Stimulated activated CD4-positive, alpha-beta T cell treated with anti-CD3 and anti-CD28 coated beads, Interleukin-15, amount 100 ng/mL, for 24 hours (primary cell): ENCODE measurements around the gene CARMIL3.
"Not testable (repeated sequence)": the region's sequence is repeated elsewhere in the genome, so short reads cannot be mapped to it uniquely, and the experiment has no call there.

Experiments
- DNase-seq: peaks from one replicate; pipeline ENCODE4 v3.0.0-alpha.2; 2020

The CARMIL3 gene

DNA sequence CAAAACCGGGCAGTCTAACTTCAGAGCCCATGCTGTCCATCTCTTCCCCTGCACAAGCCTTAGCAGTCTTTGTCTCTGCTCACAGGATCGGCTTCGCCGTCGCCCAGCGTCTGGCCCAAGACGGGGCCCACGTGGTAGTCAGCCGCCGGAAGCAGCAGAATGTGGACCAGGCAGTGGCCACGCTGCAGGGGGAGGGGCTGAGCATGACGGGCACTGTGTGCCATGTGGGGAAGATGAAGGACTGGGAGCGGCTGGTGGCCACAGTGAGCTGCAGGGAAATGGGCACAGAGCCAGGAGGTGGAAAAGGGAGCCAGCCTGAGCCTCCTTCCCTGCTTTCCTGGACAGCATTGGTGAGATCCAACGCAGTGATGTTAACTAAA, 14.2 kb upstream of the CARMIL3 start:
- DNase-seq, result no peak

DNA sequence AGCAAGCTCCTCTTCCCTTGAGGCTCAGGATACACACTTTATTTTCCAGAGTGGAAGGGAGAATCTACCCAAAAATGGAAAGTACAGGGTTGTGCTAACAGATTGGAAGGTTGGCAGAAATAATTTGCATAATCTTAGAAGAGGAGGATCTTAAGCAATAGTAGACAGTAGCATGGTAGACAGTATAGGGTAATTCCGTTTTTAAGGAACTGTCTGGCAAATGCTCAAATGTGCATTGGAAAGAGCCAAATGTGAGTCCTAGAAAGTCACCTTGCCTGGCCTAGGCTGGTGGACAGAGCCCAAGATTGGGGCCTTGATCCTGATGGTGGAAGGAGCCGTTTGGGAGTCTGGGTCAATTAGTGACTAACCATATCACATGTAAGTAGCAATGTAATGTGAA, 13.1 kb upstream of the CARMIL3 start:
- DNase-seq, result no peak

DNA sequence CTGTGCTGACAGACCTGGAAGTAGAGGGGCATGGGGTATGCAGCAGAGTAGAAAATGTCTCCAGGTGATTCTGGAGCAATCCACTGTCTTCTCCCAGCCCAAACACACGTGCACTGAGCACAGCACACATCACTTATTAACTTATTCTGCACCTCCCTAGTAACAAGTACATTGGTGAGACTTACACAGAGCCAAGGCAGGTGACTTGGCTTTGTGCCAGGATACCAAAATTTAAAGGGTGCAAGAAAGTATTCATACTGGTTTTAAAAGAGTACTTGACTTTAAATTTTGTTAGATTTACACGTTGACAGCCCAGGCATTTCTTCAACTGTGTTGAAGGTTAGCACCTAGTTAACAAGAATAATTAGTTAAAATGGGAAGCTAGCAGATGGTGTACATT, 11.1 kb upstream of the CARMIL3 start:
- no peak for DNase-seq

GRCh38 chr14:24042746-24043145, 9.1 kb upstream of the CARMIL3 start:
- DNase-seq, result no peak

DNA sequence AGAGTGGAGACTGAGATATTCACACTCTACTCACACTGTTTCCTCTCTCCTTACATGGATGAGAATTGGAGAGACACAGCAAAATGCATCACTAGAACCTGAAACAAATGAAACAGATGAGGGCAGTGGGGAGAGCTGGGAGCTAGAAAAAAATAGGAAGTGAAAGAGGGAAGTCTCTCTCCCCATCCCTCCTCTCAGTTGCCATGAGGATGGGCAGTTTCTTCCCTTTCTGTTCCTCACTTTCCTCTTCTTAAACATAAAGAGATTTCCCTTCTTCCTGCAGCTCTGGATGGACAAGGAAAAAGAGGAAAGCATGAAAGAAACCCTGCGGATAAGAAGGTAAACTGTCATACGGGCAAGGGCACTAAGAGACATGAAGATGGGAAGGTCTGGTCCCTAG, 2.8 kb upstream of the CARMIL3 start:
- DNase-seq, result not testable (repeated sequence)

GRCh38 chr14:24050753-24051152, 1.1 kb upstream of the CARMIL3 start:
- not testable (repeated sequence) for DNase-seq

DNA sequence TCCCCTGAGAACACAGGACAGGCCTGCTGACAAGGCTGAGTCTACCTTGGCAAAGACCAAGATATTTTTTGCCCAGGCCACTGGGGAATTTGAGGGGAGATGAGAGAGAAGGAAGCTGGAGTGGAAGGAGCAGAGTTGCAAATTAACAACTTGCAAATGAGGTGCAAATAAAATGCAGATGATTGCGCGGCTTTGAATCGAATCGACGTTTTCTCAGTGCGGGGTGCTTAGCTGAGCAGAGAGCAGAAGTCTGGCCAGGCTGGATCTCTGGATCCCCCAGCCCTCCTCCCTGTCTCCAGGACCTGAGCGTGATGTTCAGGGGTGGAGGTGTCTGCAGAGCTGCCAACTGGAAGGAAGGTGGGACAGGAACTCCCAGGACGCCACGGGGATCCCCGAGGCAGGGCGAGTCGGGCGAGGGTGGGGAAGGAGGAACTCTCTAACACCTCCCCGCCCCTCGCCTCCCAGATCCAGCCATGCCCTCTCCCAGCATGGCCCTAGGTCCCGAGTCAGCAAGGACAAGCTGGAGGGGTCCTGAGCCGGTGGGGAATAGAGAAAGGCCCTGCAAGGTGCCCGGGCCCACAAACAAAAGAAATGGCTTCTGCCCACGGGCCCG, 527 bp upstream of the CARMIL3 start:
- no peak for DNase-seq

- peak; percentile 77 for DNase-seq
Measured at GRCh38 chr14:24052656-24053547, 1.1 kb downstream of the CARMIL3 start.

GRCh38 chr14:24053548-24054323, 1.9 kb downstream of the CARMIL3 start:
- DNase-seq, result no peak

DNA sequence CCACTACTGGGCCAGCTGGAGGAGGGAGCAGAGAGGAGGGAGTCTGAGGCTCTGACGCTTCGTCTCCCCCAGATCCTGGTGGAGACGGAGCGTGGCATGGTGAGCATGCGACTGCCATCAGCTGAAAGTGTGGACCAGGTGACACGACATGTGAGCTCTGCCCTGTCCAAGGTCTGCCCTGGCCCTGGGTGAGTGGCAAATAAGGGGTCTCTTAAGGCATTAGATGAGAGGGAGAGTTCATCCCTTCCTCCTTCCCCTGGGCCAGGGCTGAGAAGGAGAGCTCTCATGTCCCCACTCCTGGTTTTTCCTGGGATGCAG, 2.5 kb downstream of the CARMIL3 start:
- DNase-seq, result no peak

- no peak for DNase-seq
Measured at GRCh38 chr14:24054646-24055045, 2.8 kb downstream of the CARMIL3 start.

DNA sequence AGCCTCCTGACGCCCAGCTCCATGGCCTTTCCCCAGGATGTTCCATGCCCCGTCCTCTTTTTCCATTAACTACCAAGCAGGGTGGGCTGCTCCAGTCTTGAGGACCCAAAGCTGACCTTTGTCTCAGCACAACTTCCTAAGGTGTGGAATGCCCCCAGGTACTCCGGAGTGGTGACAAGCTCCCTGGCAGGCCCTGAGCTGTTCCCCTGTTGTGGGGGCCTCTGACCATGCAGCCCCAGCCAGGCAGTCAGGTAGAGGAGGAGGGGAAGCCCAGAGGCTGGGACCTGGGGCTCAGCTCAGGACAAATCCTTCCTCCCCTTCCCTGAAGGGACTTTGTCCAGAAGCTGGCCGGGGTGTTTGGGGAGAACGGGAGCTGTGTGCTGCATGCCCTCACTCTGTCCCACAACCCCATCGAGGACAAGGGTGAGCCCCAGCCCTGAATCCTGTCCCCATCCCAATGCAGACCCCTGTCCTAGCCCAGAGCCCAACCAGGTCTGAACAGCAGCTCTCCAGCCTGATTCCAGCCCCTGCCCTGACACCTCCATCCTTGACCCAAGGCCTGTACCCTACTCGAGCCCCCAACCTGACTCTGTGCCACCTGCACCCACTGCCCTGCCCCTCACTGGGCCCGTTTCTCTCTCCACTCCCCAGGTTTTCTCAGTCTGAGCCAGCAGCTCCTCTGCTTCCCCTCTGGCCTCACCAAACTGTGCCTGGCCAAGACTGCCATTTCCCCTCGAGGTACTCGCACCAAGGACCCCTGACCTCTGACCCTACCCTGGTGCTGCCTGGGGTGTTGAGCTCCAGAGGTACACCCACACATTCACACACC, 4.4 kb downstream of the CARMIL3 start:
- DNase-seq, result no peak

GRCh38 chr14:24056800-24057184, 5.0 kb downstream of the CARMIL3 start:
- no peak for DNase-seq

DNA sequence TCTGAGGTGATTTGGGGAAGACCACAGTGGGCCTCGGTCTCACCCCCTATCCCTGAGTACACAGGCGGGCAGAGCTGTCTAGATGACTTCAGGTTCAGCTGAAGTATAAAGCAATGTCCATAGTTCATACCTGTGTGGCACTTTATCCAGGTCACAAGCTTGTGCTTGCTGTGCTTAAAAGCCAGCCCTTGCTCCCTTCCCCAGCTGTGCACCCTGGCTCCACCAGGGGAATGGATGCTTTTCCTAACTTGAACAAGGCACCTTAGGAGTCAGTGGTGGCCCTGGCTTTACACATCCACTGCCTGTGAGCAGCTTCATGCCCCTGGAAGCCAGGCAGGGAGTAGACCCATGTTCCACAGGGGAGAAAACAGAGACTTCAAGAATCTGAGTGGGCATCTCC, 5.5 kb downstream of the CARMIL3 start:
- DNase-seq, result no peak

DNA sequence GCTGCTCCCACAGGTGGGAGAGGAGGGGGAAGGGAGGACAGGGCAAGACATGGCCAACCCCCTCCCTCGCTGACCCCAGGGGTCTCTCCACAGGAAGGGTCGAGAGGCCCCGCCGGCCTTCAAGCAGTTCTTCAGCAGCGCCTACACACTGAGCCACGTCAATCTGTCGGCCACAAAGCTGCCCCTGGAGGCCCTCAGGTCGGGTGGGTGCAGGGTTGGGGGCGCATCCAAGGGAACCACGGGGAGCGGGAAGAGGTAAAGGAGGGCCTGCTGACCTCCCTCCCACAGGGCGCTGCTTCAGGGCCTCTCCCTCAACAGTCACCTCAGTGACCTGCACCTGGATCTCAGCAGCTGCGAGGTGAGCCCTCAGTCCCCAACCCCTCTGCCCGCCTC, 6.1 kb downstream of the CARMIL3 start:
- DNase-seq, result no peak

GRCh38 chr14:24058260-24058950, 6.6 kb downstream of the CARMIL3 start:
- no peak for DNase-seq

GRCh38 chr14:24058951-24059475, 7.2 kb downstream of the CARMIL3 start:
- no peak for DNase-seq

GRCh38 chr14:24059841-24060388, 8.1 kb downstream of the CARMIL3 start:
- no peak for DNase-seq

GRCh38 chr14:24060443-24060842, 8.6 kb downstream of the CARMIL3 start:
- no peak for DNase-seq

GRCh38 chr14:24060984-24061913, 9.4 kb downstream of the CARMIL3 start:
- DNase-seq, result no peak
